Smooth muscle cell (in vitro differentiated cells): ENCODE measurements around the gene CDKL2. TPM values are rescaled to one million over a fixed set of nuclear protein-coding genes. Genes with fewer than 3 reads are reported as not detected.
A peak's percentile ranks its signal among the peaks of the same experiment; 100 is the strongest.

Experiments
- DNase-seq: peaks from one replicate; lab custom pipeline; 2025; ENCODE audit not compliant: unreplicated experiment; lab: John Stamatoyannopoulos, UW
- H2AFZ ChIP-seq: fragments of 200-600 bp; sonication (generic); 2 replicates; pipeline ENCODE4 v1.6.0; 2016; ENCODE audit warnings: antibody characterized with exemption, low read depth, mild to moderate bottlenecking
- H3F3A ChIP-seq: fragments of 200-600 bp; sonication (generic); 2 replicates; pipeline ENCODE4 v1.6.0; 2017; ENCODE audit warnings: antibody characterized with exemption, low read depth
- H3K27ac ChIP-seq: fragments of 200-600 bp; sonication (generic); 2 replicates; pipeline ENCODE4 v1.5.1; 2016; ENCODE audit warnings: low read depth, mild to moderate bottlenecking
- H3K27me3 ChIP-seq: fragments of 200-600 bp; sonication (generic); 2 replicates; pipeline ENCODE4 v1.6.1; 2016; ENCODE audit warnings: low read depth, mild to moderate bottlenecking
- H3K36me3 ChIP-seq: fragments of 200-600 bp; sonication (generic); 2 replicates; pipeline ENCODE4 v1.5.1; 2016; ENCODE audit warnings: low read depth
- H3K4me1 ChIP-seq: fragments of 200-600 bp; sonication (generic); 2 replicates; pipeline ENCODE4 v1.5.1; 2016; ENCODE audit warnings: low read depth
- H3K4me2 ChIP-seq: fragments of 200-600 bp; sonication (generic); 2 replicates; pipeline ENCODE4 v1.6.0; 2016; ENCODE audit warnings: mild to moderate bottlenecking
- H3K4me3 ChIP-seq: fragments of 200-600 bp; sonication (generic); 2 replicates; pipeline ENCODE4 v1.5.1; 2016; ENCODE audit warnings: mild to moderate bottlenecking
- H3K79me2 ChIP-seq: fragments of 200-600 bp; sonication (generic); 2 replicates; pipeline ENCODE4 v1.6.0; 2016; ENCODE audit warnings: low read depth, mild to moderate bottlenecking
- H3K9ac ChIP-seq: fragments of 200-600 bp; sonication (generic); 2 replicates; pipeline ENCODE4 v1.6.0; 2016; ENCODE audit warnings: low read depth
- H3K9me3 ChIP-seq: fragments of 200-600 bp; sonication (generic); replicated peaks from 2 replicates; pipeline ENCODE4 v1.5.1; 2016; ENCODE audit warnings: low read depth
- H4K20me1 ChIP-seq: fragments of 200-600 bp; sonication (generic); 2 replicates; pipeline ENCODE4 v1.6.0; 2016; ENCODE audit warnings: low read depth
- CTCF ChIP-seq: fragments of 200-600 bp; sonication (generic); IDR thresholded peaks from 2 replicates; pipeline ENCODE4 v1.5.1; 2017; ENCODE audit warnings: borderline replicate concordance, mild to moderate bottlenecking, antibody characterized with exemption; ENCODE audit not compliant: insufficient read depth, poor library complexity, severe bottlenecking
- WGBS: methylation state at CpG from one replicate; pipeline ENCODE4 v1.1.7; 2016; ENCODE audit warnings: low lambda C conversion rate; 5-methylcytosine and 5-hydroxymethylcytosine counted together
- polyA plus RNA-seq: library from polyadenylated mRNA; unstranded; fragments of >200 nt; fragmentation: Nextera tagmentation; extraction: Ambion mirVana; gene quantifications from 2 replicates; pipeline ENCODE4 v1.2.1, GENCODE V29; 2016
- total RNA-seq: library from RNA; depleted of rRNA; stranded (reverse); fragments of >200 nt; gene quantifications from 2 replicates; pipeline ENCODE4 v1.2.3, GENCODE V29; 2014

CDKL2 gene
- total and polyA plus RNA-seq, 2 experiments from 2014 or later = 0.58 to 1.4 TPM

GRCh38 chr4:75655562-75655961 lies 25.2 kb upstream of the CDKL2 start:
- Histone ChIP-seq H3K4me3 (no peak overlapping the region), H2AFZ (no peak overlapping the region), H3K9ac (no peak overlapping the region), H3F3A (no peaks in the 10 kb centered on the region), H3K36me3 (peaks cover 47% of the 10 kb centered on the region), H4K20me1 (peaks cover 99% of the 10 kb centered on the region), H3K4me2 (no peak overlapping the region), H3K79me2 (peaks cover 56% of the 10 kb centered on the region), H3K9me3 (no peaks in the 10 kb centered on the region), H3K27ac (no peak overlapping the region), H3K27me3 (no peaks in the 10 kb centered on the region), H3K4me1 (no peaks in the 10 kb centered on the region)
- DNase-seq = no peak
- 96% methylated on average over 2 of the region's 2 CpGs for WGBS
- no peak for TF ChIP-seq CTCF

- H3K9ac ChIP-seq = no peak overlapping the region
- no peak for TF ChIP-seq CTCF
- 82% methylated on average over 1 of the region's 1 CpG for WGBS
- no peak overlapping the region for H3K4me3 ChIP-seq
- no peaks in the 10 kb centered on the region for H3K27me3 ChIP-seq
- no peak for DNase-seq
- no peaks in the 10 kb centered on the region for H3K4me1 ChIP-seq
- no peaks in the 10 kb centered on the region for H3F3A ChIP-seq
- peaks cover 47% of the 10 kb centered on the region for H3K36me3 ChIP-seq
- no peaks in the 10 kb centered on the region for H3K9me3 ChIP-seq
- H3K27ac ChIP-seq = no peak overlapping the region
- H4K20me1 ChIP-seq = peaks cover 98% of the 10 kb centered on the region
- peaks cover 53% of the 10 kb centered on the region for H3K79me2 ChIP-seq
- no peak overlapping the region for H2AFZ ChIP-seq
- no peak overlapping the region for H3K4me2 ChIP-seq
These were observed 24.6 kb upstream of the CDKL2 start for GRCh38 chr4:75654905-75655304.

GRCh38 chr4:75653845-75654503 lies 23.6 kb upstream of the CDKL2 start:
- no peak overlapping the region for H3K27ac ChIP-seq
- no peak overlapping the region for H3K4me2 ChIP-seq
- H2AFZ ChIP-seq = no peak overlapping the region
- no peak overlapping the region for H3K9ac ChIP-seq
- H3K36me3 ChIP-seq = peaks cover 47% of the 10 kb centered on the region
- H3K9me3 ChIP-seq = no peaks in the 10 kb centered on the region
- peak; percentile 17 for TF ChIP-seq CTCF
- H3K4me3 ChIP-seq = no peak overlapping the region
- H4K20me1 ChIP-seq = peaks cover 98% of the 10 kb centered on the region
- WGBS = 90% methylated on average over 2 of the region's 2 CpGs
- DNase-seq = no peak
- peaks cover 49% of the 10 kb centered on the region for H3K79me2 ChIP-seq
- no peaks in the 10 kb centered on the region for H3K27me3 ChIP-seq
- no peaks in the 10 kb centered on the region for H3K4me1 ChIP-seq
- no peaks in the 10 kb centered on the region for H3F3A ChIP-seq

GRCh38 chr4:75644095-75644494 lies 13.8 kb upstream of the CDKL2 start:
- peaks cover 17% of the 10 kb centered on the region for H3K36me3 ChIP-seq
- H3K4me3 ChIP-seq = no peak overlapping the region
- 64% methylated on average over 4 of the region's 4 CpGs for whole genome bisulfite sequencing
- no peak for TF ChIP-seq CTCF
- H3K27me3 ChIP-seq = no peaks in the 10 kb centered on the region
- H3K4me2 ChIP-seq = peak overlapping the region; percentile 35
- H2AFZ ChIP-seq = no peak overlapping the region
- H3K27ac ChIP-seq = peak overlapping the region; percentile 30
- H3F3A ChIP-seq = no peaks in the 10 kb centered on the region
- peaks cover 7% of the 10 kb centered on the region for H3K79me2 ChIP-seq
- H3K9ac ChIP-seq = no peak overlapping the region
- H4K20me1 ChIP-seq = peaks cover 47% of the 10 kb centered on the region
- DNase-seq = no peak
- no peaks in the 10 kb centered on the region for H3K9me3 ChIP-seq
- no peaks in the 10 kb centered on the region for H3K4me1 ChIP-seq
